UCSD-AML1 (cell line): ENCODE measurements around the gene NT5DC3.

Source experiments
- DNase-seq: peaks from one replicate; lab custom pipeline; 2025; ENCODE audit not compliant: unreplicated experiment; lab: John Stamatoyannopoulos, UW

The NT5DC3 gene

DNA sequence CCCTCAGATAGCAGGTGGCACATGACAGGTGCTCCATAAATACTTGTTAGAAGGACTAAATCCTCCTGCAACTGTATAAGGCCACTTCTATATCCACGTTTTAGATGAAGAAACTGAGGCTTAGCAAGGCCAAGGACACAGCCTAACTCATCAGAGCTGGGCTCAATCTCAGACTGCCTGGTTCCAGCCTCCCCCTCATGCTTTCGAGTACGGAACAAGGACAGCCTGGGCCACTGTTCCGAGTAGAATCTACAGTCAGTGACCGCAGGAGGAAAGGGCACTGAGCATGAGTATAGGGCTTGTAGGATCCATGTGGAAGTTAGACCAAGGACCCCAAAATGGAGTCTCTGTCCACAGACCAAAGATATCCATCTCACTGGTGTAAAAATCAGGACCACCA, 84.6 kb downstream of the NT5DC3 start:
- no peak for DNase-seq

DNA sequence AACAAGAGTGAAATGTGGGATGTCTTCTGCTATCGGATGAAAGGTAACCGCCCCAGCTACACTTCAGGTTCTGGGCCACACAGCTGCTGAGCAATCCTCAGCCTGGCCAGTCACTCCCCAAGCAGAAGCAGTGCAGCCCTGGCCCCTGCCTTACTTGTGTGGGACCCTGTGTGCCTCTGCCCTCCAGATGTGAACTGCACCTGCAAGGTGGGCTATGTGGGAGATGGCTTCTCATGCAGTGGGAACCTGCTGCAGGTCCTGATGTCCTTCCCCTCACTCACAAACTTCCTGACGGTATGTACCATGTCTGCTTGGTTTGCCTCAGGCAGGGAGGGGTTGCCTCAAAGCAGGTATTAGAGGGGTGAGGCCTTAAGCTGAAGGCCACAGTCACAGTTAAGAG, 85.6 kb downstream of the NT5DC3 start:
- DNase-seq, result no peak

DNA sequence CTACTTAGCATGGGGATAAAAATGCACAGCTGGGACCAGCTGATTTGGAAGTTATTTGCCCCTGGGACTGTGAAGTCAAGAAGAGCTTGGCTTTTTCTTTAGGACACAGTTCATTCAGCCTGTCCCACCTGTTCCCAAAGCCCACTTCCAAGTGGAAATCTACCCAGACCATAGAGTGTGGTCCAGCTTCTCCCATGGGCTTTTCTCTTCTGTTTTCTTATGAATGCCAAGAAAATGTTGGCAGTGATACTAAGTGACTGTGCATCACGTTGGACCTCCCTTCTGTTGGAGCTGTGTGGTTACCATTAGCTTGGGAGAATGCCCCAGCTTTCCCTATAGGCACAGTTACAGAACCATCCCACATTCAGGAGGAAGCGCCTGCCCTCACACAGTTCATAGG, 89.4 kb downstream of the NT5DC3 start:
- DNase-seq, result no peak

DNA sequence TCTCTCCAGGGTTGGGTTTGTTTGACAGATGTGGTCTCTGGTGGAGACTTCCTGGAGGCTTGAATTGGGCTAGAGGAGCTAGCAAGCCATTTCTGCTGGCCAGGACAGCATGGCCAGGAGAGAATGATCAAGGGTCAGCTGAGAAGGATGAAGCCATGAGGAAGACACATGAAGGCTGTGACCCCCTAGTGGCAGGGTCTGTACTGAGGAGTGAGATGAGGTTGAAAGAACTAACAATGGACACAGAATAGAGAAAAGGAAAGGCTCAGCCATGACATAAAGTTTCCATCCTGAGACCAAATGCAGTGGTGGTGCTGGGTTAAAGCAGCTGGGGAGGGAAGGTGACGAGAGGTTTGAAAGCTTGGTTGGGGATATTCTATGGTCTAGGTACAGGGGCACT, 89.9 kb downstream of the NT5DC3 start:
- DNase-seq, result no peak

DNA sequence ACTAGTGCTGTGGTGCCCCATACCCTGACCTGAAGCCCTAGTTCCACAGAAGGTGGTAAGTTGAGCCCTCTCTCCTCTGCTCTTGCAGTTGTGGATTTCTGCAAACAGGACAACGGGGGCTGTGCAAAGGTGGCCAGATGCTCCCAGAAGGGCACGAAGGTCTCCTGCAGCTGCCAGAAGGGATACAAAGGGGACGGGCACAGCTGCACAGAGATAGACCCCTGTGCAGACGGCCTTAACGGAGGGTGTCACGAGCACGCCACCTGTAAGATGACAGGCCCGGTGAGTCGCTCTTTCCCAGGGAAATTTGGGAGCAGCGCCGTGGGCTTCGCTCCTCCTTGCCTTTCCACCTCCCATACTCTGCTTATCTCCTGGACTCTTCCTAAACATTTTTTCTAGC, 92.2 kb downstream of the NT5DC3 start:
- DNase-seq, result no peak

DNA sequence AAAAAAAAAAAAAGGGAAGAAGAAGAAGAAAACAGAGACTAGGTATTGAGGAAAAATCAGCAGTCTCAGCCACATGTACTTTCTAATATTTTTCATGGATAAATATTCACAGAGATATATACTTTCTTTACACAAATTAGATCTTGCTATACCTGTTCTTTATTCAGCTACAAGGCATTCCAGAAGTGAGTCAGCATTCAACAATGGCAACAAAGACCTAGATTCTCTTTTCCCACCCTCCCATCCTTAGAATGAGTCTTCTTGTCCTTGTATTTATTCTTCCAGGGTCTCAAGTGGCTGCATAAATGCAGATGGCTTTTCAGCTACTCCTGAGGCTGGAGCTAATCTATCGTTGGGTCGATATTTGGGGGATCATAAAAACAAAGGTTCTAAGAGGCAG, 93.0 kb downstream of the NT5DC3 start:
- no peak for DNase-seq

DNA sequence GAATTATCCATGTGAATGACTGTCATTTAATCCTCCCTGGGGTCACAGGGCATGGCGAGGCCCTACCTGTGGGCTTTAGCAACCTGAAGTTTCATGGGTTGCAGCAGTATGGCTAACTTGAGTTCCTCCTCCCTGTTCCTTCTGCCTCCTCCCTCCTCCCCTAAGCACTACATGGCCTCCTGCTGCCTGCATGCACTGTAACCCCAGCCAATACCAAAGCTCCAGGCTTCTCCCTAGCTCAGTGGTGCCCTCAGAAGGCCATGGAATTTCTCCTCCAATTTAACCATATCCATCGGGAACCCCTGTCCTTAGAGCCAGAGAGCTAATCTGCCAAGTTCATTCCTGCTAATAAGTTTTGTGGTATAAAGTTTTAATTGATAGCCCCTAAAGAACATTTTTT, 95.1 kb downstream of the NT5DC3 start:
- DNase-seq, result no peak

DNA sequence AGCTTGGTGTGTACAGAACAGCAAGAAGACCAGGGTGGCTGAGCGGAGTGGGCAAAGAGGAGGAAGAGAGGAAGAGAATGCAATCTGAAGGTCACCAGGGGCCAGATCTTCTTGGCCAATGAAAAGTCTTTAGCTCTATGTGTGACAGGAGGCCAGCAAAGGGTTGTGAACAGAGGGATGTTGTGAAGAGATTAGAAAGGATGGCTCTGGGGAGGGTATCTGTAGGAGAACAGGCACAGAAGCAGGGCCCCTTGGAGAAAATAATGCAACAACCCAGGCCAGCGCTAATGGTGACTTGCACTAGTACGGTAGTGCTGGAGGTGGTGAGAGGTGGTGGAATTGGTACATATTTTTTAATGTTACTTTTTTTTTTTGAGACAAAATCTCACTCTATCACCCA, 97.2 kb downstream of the NT5DC3 start:
- DNase-seq, result no peak

DNA sequence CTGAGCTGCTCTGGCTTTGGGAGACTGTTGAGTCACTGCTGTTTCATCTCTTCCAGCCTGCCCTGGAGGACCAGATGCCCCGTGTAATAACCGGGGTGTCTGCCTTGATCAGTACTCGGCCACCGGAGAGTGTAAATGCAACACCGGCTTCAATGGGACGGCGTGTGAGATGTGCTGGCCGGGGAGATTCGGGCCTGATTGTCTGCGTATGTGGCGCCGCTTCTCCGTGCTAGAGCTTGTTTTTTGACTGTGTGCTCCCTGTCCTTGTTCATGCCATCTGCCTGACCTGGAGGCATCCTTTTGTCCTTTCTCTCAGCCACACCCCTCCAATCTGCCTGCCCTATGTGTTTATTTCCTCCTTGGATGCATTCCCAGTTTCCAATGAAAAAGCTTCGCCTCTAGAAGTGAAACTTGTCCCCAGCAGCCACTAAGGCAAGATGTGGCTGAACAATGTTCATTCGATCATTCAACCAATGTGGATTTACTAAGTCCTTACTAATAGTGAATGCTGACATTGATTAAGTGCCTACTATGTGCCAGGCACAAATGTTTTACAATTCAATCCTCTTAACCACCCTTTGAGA, 98.6 kb downstream of the NT5DC3 start:
- DNase-seq, result no peak

DNA sequence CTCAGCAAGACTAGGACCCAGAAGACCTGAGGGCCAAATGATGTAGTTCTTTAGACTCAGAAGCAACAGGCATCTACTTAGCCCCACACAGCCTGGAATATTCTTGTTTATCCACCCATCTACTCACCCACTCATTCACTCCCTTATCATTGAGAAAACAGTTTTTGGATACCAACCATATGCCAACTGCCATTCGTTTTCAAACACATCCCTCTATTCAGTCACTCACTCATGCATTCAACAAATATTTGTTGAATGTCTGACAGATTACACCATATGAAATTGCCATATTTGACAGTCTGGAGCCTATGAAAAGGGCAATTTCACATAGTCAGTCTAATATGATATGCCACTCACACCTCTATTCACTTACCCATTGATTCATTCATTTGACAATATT, 103.2 kb downstream of the NT5DC3 start:
- DNase-seq, result no peak

DNA sequence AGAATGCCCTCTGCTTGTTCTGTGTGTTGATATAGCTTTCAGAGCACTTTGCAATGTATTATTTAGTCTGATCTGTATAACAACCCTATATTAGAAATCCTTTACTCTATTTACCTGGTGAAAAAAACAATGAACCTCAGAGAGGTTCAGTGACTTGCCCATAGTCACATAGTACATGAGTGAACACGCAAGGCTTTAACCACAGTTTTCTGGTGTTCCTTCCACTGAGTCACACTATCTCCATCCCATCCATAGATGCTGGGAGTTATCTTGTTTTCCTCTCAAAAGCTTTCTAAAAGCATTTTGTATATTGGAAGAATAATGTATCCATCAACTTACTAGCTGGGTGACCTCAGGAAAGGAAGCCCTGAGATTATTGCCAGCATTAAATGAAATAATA, 104.5 kb downstream of the NT5DC3 start:
- no peak for DNase-seq

DNA sequence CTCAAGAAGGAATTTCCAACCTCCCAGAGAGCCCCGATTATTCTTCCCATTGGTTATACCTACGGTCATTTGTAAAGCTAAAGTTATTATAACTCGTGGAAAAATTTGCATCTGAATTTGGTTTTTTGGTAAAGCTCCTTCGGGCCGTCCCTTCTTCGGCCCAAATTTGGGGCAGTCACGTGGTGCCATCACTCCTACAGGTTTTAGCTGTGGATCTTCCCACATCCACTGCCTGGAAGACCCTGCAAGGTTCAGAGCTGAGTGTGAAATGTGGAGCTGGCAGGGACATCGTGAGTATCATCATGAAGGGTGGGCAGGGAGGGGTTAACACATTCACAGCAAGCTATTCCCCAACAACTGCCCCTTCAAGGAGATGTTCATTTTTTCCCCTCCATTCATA, 105.7 kb downstream of the NT5DC3 start:
- DNase-seq, result no peak

DNA sequence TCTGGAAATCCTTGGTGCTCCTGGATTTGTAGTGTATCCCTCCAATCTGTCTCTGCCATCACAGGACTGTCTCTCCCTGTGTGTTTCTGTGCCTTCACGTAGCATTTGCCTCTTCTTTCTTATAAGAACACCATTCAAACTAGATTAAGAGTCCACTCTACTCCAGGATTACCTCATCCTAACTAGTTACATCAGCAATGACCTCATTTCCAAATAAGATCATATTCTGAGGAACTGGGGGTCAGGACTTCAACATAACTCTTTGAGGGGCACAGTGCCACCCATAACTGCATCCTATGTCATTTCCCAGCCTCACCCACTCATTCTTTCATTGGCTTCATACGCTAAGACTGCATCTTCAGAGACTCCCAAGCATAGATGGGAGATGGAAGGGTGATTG, 106.2 kb downstream of the NT5DC3 start:
- DNase-seq, result no peak

DNA sequence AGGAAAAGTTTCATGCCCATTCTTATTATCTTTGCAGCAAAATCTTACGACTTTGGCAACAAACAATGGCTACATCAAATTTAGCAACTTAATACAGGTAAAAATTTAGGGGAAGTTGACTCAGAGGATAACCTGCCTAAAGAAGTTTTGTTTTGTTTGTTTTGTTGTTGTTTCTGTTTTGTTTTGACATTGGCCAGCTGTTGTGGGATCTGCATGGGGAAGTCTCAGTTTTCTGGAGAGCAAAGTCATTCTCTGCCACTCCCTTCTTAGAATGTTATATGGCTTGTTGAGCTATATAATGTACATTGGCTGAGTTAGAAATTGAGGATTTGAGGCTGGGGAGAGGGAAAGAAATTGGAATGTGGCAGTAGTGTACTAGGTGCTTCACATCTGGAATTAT, 109.5 kb downstream of the NT5DC3 start:
- no peak for DNase-seq

DNA sequence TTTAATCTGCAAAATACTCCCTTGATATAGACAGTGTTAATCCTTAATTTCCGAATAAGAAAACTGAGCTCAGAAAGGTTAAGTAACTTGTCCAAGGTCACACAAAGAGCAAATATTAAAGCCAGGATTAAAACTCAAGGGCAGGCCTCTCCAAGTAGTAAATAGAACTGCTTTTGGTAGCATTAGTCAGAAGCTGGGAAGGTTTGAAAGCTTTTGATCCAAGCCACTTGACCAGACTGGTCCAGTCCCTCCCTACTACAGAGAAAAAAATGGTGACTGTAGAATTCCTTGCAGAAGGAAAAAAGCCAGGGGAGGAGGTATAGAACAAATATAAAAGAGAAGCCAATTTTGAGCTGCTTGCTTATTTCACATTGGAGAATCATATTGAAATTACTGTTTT, 111.5 kb downstream of the NT5DC3 start:
- DNase-seq, result no peak

DNA sequence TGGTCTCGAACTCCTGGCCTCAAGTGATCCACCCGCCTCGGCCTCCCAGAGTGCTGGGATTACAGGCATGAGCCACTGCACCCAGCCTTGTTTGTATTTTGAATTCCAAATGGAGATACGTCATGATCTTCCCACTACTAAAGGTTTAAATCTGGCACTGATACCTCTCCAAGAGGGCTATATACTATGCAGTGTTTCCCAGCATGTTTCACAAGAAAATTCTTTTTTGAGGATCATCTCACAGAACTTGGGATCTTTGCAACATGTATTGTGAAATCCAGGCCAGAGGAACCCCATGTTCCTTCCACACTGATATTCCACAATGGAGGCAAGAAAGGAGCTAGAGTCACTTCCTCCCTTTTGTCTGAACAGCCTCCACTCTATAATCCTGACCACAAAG, 112.7 kb downstream of the NT5DC3 start:
- no peak for DNase-seq

DNA sequence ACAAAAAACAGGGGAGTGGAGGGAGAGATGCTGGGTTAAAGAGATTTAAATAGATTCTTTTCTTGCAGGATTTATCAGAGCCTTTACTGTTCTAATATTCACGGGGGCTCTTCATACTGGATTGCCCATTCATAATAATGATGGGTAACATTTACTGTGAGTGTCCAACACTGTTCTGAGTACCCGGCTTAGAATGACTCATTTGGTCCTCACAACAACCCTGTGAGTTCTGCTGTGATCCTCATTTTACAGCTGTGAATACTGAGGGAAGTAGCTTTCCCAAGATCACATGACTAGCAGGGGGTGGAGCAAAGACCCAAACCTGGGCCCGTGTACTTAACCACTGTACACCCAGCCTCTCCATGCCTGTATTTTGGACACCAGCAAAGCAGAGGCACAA, 113.4 kb downstream of the NT5DC3 start:
- DNase-seq, result no peak

DNA sequence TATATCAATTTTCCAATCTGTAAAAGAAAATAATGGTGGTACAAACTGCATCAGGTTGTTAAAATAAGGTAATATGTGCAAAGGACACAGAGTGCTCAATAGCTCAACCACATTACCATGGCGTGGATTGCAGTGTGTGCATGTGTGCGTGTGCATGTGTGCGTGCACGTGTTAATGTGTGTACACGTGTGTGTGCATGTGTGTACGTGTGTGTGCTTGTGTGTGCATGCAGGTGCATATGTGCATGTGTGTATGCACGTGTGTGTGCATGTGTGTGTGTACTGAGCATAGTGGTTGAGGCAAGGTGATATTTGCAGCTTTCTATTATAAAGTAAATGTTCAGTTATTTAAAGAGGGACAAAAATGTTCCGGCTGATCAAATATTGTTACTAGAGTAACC, 115.6 kb downstream of the NT5DC3 start:
- DNase-seq, result no peak
